ENCODE measurements around the gene HTATSF1.

The HTATSF1 gene, protein sequence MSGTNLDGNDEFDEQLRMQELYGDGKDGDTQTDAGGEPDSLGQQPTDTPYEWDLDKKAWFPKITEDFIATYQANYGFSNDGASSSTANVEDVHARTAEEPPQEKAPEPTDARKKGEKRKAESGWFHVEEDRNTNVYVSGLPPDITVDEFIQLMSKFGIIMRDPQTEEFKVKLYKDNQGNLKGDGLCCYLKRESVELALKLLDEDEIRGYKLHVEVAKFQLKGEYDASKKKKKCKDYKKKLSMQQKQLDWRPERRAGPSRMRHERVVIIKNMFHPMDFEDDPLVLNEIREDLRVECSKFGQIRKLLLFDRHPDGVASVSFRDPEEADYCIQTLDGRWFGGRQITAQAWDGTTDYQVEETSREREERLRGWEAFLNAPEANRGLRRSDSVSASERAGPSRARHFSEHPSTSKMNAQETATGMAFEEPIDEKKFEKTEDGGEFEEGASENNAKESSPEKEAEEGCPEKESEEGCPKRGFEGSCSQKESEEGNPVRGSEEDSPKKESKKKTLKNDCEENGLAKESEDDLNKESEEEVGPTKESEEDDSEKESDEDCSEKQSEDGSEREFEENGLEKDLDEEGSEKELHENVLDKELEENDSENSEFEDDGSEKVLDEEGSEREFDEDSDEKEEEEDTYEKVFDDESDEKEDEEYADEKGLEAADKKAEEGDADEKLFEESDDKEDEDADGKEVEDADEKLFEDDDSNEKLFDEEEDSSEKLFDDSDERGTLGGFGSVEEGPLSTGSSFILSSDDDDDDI

DNA sequence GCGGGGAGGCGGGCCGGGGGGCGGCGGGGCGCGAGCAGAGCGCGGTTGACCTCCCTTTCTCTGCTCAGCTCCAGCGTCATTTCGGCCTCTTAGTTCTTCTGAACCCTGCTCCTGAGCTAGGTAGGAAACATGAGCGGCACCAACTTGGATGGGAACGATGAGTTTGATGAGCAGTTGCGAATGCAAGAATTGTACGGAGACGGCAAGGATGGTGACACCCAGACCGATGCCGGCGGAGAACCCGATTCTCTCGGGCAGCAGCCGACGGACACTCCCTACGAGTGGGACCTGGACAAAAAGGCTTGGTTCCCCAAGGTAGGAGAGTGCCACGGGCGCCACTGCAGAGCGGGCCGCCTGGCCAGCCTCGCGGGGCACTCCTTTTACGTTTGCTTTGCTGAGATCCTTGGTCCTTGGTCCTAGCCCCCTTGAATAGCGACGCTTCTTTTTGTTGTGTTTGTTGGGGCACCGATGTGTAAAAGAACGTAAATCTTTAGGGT is at the start of gene HTATSF1:
TSS of gene HTATSF1 (plus strand) at position 37 of the 497 bp plus-strand sequence. CDS start at position 130, 93 bp downstream.
- no peak for DNase-seq (ENCODE audit: low read depth in 2 of 2)

DNA sequence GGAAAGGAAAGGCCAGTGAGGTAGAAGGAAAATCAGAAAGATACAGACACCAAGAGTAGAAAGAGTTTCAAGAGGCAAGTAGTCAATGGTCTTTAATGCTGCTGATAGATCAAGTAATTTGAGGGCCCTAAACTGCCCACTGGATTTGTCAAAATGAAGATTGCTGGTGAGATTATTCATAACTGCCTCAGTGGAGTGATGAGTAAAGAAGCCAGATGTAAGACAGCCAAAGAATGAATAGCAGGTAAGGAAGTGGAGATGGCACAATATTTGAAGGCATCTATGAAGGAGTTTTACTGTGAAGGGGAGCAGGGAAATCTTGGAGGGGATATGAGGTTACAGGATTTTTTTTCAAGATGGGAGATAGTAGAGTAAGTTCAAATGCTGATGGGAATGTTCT is 49.4 kb upstream of the HTATSF1 start:
- DNase-seq (ENCODE audit: low read depth in 2 of 2), result no peak

DNA sequence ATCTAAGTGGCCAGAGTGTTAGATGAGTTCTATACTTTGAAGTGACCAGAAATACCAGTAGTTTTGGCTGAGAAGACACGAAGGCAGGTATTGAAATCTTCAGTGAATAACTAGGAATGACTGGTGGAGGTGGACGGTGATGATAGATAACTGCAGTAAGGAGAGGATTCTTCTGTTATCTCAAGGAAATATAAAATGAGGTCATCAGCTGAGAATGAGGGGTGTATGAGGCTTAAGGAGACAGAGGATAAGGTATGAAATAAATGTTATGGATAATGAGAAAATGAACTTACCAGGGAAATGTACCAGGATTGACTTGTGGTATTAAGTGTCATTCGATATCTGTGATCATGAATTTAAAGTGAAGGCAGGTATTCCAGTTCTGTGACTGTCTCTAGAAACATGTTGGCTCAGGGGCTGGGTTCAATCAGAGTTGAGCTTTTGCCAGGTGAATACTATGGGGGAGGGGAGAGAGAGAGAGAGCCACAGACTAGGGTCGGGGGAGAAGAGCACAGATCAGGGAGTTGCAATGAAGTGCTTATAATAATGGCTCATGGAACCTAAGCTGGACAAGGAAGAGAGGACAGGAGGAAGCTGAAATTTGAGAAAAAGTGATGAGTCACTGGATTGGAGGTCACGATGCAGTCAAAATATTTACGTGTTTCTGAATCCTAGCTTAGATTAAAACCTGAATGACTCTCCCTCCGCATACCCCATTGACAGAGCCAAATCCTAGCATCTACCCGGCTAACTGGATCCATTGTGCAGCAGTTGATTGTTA is 47.2 kb upstream of the HTATSF1 start:
- no peak for DNase-seq (ENCODE audit: low read depth in 2 of 2)

DNA sequence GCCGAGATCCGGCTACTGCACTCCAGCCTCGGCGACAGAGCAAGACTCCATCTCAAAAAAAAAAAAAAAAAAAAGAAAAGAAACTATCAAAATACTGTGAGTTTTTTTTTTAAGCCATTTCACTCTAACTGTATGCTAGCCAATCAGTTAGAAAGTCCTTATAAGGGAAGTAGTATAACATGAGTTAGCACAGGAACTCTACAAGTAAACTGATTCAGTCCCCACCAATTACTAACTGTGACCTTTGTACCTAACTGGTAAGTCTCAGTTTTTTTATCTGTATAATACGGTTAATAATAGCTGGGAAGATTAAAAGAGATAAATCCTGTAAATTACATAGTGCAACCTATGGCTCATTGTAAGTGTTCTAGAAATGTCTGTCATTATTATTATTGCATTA is 44.8 kb upstream of the HTATSF1 start:
- no peak for DNase-seq (ENCODE audit: low read depth in 2 of 2)

DNA sequence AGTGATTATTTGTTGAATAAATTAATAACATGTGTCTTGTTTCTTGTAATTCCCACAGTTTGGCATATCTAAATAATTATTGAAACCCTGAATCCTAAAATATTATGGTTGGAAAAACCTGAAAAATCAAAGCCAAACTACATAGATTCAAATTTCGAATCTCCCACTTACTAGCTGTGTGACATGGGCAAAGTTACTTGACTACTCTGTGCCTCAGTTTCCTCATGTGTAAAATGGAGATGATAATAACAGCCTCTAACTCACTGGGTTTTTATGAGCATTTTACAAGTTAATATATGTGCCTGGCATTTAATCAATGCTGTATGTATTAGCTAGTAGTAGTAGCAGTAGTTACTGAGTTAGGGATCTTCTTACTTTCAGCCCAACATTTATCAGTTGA is 44.3 kb upstream of the HTATSF1 start:
- DNase-seq (ENCODE audit: low read depth in 2 of 2), result no peak

DNA sequence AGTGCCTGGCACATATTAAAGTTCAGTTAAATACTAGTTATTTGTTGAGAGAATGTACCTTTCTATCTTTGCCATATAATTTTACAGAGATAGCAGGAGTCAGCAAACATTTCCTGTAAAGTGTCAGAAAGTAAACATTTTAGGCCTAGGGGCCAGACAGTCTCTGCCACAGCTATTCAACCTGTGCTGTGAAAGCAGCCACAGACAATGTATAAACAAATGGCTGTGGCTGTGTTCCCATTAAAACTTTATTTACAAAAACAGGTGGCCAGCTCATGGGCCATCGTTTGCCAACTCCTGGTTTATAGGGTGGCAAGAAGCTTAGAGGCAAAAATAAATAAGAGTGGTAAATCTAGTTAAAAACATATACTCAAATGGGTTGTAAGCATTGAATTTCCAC is 43.6 kb upstream of the HTATSF1 start:
- DNase-seq (ENCODE audit: low read depth in 2 of 2), result no peak

DNA sequence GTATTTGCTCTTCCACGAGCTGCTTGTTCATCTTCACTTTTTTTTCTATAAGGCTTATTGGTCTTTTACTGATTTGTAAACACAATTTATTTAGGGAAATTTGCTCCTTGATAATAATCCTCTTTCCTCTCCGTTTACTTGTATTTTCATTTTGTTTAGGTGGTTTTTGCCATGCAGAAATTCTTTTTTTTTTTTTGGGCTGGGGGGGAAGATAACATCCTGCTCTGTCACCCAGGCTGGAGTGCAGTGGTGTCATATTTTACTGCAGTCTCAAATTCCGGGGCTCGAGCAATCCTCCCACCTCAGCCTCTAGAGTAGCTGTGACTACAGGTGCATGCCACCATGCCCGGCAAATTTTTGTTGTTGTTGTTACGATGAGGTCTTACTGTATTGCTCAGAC is 41.3 kb upstream of the HTATSF1 start:
- no peak for DNase-seq (ENCODE audit: low read depth in 2 of 2)

DNA sequence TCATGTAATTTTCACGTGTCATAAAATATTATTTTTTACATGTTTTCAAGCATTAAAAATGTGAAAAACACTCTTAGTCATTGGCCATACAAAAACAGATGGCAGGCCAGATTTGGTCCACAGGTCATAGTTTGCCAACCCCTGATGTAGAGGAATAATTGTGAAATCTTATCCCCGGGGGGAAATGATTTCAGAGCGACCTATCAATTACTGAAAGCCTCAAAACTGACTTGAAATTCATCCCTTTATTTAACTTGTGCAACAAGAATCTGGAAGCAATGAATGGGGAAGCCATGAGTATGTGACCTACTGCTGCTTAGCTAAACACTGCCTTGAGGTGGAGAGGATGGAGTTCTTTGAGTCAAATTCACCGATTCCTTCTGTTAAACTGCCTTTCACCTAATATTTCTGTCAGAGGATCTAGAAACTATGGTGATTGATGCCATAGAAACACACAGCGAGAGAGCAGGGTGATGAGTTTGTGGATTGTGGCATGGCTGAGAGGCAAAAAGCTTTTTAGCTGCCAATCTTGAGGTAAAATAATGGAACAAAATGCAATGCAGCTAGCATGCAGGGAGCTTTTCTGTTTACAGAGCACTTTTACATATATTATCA is 40.0 kb upstream of the HTATSF1 start:
- DNase-seq (ENCODE audit: low read depth in 2 of 2), result no peak

DNA sequence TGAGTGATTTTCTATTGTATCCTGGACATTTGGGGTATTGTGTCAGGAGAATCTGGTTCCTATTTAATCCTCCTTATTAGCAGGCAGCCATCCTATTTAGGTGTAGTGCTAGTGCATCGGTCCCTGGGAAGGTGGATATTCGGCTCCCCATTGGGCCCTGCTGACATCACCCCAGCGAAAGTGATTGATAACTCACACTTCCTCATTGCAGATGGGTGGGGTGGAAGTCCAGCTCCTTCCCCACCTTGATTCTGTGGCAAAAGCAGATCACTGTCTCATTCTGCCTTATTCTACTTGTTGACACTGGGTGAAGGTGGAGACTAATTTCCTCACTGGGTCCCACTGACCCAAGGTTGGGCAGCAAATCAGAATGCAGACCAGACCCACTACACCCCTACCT is 32.8 kb upstream of the HTATSF1 start:
- DNase-seq (ENCODE audit: low read depth in 2 of 2), result no peak

DNA sequence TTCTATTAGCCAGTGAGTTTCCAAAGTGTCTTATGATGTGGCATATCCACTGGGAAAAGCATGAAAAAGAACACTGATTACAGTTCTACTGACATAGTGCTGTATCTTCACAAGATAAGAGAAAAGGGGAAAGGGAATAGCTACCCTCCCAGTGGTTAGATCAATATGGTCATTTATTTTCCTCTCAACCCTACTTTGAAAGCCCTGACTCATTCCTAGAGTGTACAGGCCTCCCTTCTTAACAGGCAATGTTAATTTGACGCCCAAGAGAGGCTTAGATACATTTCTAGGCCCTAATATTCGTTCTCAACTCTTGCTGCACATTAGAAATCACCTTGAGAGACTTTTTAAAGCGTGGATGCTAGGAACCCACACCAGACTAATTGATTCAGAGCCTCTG is 30.1 kb upstream of the HTATSF1 start:
- DNase-seq (ENCODE audit: low read depth in 2 of 2), result no peak

DNA sequence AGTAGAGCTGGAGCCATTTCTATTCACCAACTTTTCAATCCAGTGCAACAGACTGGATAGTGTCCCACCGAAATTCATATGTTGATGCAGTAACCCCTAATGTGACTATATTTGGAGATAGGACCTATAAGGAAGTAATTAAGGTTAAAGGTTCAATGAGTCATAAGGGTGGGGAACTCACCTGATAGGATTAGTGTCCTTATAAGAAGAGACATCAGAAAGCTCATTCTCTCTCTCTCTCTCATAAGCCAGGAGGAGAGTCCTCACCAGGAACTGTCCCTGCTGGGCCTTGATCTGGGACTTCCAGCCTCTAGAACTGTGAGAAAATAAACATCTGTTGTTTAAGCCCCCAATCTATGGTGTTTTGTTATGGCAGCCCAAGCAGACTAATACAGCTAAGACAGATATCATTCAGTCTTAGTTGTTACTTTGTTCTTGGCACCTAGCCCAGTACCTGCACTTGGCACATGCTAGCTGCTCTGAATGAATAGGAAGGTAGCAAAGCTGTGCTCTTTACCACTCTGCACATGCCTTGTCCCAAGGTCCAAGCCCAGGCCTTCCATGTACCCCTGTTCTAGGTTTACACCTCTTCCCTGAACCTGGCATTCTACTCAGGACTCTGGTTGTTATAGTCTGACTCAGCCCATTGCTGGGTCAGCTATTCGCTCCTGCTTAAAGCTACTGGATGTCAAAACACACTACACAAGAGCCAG is 28.8 kb upstream of the HTATSF1 start:
- DNase-seq (ENCODE audit: low read depth in 2 of 2), result no peak

DNA sequence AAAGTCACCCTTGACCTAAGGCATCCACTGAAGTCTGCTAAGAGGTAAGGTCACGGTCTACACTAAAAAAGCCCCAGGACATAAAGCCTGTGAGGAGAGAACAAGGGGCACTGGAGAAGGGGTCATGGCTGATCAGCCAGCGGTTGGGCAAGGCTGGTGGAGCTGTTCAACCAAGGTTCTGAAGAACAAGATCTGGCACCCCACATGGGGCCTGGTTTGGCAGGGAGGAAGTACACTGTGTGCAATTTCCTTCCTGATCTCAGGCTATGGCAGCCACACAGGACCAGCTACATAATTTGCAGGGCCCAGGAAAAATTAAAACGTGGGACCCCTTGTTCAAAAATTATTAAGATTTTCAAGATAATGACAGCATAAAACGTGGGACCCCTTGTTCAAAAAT is 23.7 kb upstream of the HTATSF1 start:
- DNase-seq (ENCODE audit: low read depth in 2 of 2), result no peak

DNA sequence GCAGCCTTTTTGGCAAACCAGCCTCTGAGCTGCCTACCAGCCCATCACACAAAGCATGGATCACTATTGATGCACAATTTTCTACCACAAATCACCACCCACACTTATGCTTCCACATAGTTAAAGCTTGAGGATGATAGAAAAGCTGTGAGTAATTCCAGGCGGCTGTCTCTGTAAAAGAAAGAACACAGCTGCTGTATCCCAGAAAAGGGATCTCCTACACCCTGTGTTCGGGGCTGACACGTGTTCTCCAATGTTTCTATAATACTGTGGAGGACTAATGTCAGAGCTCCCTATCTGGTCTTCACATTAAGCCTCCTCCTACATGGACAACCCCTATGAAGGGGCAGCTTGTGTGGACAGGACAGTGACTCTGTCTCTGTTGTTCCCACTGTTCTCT is 22.2 kb upstream of the HTATSF1 start:
- DNase-seq (ENCODE audit: low read depth in 2 of 2), result no peak

DNA sequence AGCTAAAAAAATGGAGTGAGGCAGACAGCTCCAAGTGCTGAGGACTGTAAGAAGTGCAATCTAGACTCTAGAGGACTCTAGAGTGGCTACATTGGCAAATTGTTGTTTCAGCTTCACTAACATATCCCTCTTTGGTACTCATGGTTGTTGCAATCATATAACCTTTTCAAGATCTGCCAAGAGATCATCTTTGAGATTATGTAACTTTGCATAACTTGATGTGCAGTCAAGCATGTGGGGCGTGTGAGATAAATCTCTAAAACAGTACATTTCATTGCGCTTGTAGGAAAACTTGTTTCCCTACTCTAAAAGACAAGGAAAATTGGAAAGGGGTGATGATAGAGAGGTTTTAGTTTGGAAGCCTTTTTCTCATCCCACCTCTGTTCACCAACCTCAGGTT is 20.9 kb upstream of the HTATSF1 start:
- no peak for DNase-seq (ENCODE audit: low read depth in 2 of 2)

DNA sequence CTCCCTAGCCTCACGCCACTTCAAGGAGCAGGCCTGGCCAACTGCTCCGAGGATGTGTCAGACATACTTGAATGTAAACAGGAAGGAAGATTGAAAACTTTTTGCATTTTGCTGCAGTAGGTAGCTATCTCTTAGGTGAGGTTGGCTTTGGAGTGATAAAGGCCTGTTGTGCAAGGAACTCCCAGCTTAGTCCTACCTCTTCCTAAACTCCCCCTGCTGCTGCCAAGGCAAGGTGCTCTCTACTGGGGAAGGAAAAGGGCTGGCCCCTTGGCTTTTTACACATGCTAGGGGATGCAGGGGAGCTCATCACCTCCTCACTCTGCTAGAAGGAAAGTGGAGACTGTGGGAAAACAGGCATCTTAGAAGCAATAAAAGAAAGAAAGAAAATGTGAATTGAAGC is 20.4 kb upstream of the HTATSF1 start:
- no peak for DNase-seq (ENCODE audit: low read depth in 2 of 2)

DNA sequence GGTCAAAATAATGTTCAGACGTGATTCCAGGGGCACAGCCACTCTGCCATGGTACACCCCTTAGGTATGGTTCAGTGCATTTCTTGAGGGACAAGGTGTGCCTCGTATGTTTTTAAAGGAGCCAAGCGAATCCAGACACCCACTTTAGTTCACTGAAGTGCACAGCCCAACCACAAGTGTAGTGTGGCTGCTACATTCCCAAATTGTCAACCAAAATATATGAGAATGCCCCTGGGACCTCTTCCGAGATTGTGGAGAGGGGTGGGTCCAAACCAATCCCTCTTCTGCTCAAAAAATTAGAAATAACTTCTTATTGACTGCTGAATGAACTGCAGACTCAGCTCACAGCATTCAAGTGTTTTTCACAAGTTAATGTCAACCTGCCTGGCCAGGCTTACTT is 17.0 kb upstream of the HTATSF1 start:
- no peak for DNase-seq (ENCODE audit: low read depth in 2 of 2)

DNA sequence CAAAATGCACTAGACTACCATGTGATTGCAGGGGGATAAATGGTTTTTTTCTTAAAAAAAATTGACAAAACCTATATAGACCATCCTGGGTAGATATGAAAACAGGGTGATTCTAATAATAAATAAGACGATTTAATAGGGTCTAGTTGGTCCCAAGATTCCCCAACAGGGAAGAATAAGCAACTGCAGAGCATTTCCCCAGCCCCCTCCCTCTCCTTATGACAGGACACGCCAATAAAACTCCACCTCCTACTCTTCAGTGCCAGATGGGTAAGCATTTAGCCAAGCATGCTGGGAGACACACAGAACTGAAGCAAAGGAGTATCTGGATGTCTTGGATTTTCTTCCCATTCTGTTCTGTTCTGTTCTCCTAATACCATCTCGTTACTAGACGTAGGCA is 9.7 kb upstream of the HTATSF1 start, which contains the start of gene BRS3:
TSS of gene BRS3 (plus strand) at position 301 of the 400 bp plus-strand sequence. CDS start 168 bp downstream, outside the sequence.
- no peak for DNase-seq (ENCODE audit: low read depth in 2 of 2)

DNA sequence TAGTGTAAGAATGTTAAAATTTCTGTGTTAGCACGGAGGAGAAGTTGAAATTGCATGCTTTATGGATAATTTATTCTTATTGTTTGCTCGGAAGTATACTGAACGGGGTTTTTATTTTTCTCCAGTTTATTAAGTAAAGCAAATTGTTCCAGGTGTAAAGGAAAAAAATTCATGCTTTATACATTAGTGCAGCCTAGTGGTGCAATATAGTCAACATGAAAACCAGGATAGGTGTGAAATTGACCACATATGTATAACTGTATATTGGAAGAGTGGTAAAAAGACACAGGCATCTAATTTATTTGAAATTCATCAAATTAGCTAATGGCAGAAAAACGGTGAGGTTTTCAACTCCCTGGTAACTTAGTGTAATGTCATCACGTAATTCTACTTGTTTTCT is 8.7 kb upstream of the HTATSF1 start:
- DNase-seq (ENCODE audit: low read depth in 2 of 2), result no peak

DNA sequence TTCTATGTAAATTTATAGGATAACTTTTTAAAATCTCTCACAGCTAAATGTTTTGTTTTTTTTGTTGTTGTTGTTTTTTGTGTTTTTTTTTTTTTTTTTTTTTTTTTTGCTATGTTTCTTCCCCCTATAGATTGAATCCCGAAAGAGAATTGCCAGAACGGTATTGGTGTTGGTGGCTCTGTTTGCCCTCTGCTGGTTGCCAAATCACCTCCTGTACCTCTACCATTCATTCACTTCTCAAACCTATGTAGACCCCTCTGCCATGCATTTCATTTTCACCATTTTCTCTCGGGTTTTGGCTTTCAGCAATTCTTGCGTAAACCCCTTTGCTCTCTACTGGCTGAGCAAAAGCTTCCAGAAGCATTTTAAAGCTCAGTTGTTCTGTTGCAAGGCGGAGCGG is 5.6 kb upstream of the HTATSF1 start:
- no peak for DNase-seq (ENCODE audit: low read depth in 2 of 2)

DNA sequence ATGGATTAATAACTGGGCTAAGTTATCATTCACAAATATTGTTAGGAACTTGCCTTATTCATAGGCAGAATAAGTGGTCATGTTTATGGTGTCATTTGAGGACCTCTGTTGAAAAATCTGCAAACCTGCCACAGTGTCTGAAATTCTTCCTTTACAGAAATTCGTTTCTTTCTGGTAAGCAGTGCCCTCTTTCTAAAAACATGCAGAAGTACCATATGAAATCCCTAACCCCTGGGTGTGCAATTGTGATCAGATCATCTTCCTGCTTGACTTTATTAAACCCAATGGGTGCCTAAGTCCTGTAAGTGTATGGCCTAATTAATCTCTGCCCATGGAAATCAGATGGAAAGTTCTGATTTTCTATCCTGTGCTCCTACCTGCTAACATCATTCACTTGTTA is 4.4 kb upstream of the HTATSF1 start:
- DNase-seq (ENCODE audit: low read depth in 2 of 2), result no peak

DNA sequence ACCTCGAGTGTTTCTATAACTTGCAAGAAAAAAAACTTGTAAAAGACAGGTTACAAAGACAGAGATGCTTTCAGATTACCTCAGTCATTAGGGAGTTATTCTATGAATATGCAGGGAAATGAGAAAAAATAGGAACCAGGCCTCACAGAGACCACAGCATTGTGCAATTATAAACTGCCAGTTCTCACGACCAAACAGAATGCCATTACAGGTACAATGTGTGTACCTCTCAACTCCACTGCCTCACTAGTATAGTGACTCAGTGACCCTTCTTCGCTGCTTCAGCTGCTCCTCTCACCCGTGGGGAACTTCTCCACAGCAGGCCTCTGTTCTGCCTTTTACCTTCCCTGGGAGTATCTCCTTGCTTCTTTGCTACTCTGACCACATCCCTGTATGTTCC is 2.3 kb upstream of the HTATSF1 start:
- DNase-seq (ENCODE audit: low read depth in 2 of 2), result no peak
